ENCODE results near the gene NGF. TPM values are rescaled to one million over a fixed set of nuclear protein-coding genes. Genes with fewer than 3 reads are reported as not detected.
"Not testable (repeated sequence)": the region's sequence is repeated elsewhere in the genome, so short reads cannot be mapped to it uniquely, and the experiment has no call there.

NGF gene
- total RNA-seq = 1 to 10 TPM; 1.8 to 5.3 (median 2.9) TPM
- 10 to 100 TPM in 1 of 2 donors, 1 to 10 TPM in 1; 5.9 to 21.6 TPM for polyA plus RNA-seq
- long read RNA-seq, donor 1, partial matches to known transcripts = 1 of 6 reads
- long read RNA-seq, donor 1, other reads (novel, unspliced or antisense) = 2 of 6 reads
- long read RNA-seq, donor 2, partial matches to known transcripts = 0 of 7 reads
- long read RNA-seq, donor 2, other reads (novel, unspliced or antisense) = 3 of 7 reads
- long read RNA-seq, donor 3, transcript NGF-201 (3 exons, 1,047 nt) = major isoform, 5 of 10 reads
- long read RNA-seq, donor 3, partial matches to known transcripts = 0 of 10 reads
- long read RNA-seq, donor 3, other reads (novel, unspliced or antisense) = 5 of 10 reads

DNA sequence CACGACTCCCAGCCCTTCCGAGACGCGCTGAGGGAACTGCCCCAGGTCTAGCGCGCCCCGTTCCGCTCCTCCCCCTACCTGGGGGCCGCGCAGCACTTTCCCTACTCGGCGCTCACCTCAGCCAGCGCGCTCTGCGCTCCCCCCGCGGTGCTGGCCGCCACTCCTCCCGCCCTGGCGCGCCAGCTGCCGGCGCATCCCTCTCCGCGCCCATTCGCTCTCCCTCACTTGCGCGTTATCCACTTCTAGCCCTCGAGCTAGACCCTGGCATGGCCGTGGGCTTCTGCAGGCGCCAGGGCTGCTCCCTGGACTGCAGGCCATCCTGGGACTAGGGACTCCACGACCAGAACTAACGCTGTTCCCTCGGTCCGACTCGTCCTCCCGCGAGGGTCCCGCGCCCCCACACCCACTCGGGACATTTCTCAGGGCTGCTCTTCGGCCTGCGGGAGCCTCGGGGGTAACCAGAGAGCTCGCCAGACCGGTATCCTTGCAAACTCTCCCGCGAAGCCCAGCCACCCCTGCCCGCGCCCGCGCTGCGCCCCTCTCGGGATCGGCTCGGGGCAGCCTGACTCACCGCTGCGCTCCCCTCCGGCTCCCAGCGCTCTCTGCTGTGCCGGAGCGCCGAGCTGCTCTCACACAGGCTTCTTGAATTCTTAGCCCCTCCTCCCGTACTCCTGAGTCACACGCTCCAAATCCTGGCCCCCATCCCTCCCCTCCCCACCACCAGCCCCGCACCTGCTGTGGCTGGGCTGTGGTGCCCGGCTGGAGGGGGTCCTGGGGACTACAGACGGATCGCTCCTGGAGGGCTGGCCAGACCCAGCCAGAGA, at the start of gene NGF:
NGF (minus strand) TSS at position 617 of the 824 bp plus-strand sequence. CDS start 51,454 bp downstream, outside the sequence.
- Histone ChIP-seq H3K36me3 (no peaks in the 10 kb centered on the region), H3K9me3 (peaks cover 0 to 3% (median 0%) of the 10 kb centered on the region in 11 donors), H3K27ac (peak within 1 kb of the TSS; percentile 33 to 89 (median 82)), H3K27me3 (peaks cover 0 to 33% (median 7%) of the 10 kb centered on the region in 7 donors), H3K4me1 (peaks cover 12 to 76% (median 28%) of the 10 kb centered on the region in 9 donors), H3K4me3 (peak within 1 kb of the TSS; percentile 39 to 87 (median 68))
- ATAC-seq (peak; percentile 81 to 91 (median 86)), DNase-seq (peak; percentile 60 to 64)
- 0 to 1% methylated on average over 69 of the region's 69 CpGs for WGBS, 2 donors
- TF ChIP-seq, protein P1, sequence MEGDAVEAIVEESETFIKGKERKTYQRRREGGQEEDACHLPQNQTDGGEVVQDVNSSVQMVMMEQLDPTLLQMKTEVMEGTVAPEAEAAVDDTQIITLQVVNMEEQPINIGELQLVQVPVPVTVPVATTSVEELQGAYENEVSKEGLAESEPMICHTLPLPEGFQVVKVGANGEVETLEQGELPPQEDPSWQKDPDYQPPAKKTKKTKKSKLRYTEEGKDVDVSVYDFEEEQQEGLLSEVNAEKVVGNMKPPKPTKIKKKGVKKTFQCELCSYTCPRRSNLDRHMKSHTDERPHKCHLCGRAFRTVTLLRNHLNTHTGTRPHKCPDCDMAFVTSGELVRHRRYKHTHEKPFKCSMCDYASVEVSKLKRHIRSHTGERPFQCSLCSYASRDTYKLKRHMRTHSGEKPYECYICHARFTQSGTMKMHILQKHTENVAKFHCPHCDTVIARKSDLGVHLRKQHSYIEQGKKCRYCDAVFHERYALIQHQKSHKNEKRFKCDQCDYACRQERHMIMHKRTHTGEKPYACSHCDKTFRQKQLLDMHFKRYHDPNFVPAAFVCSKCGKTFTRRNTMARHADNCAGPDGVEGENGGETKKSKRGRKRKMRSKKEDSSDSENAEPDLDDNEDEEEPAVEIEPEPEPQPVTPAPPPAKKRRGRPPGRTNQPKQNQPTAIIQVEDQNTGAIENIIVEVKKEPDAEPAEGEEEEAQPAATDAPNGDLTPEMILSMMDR (IDR thresholded peaks at IDR 0.05) = no peak
- intact Hi-C loops (cut with DNase I) = loop anchor here in 4 of 10 donors (5.0 to 10.0 kb wide), 3 partner anchors 193 to 203 kb away; no protein-coding TSS in a partner anchor

DNA sequence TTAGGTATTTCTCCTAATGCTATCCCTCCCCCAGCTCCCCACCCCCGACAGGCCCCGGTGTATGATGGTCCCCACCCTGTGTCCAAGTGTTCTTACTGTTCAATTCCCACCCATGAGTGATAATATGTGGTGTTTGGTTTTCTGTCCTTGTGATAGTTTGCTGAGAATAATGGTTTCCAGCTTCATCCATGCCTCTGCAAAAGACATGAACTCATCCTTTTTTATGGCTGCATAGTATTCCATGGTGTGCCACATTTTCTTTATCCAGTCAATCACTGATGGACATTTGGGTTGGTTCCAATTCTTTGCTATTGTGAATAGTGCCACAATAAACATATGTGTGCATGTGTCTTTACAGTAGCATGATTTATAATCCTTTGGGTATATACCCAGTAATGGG, 45.4 kb upstream of the NGF start:
- WGBS, 2 donors = 95 to 96% methylated on average over 2 of the region's 2 CpGs
- H3K4me1 ChIP-seq; ATAC-seq; intact Hi-C loops (cut with DNase I); H3K4me3 ChIP-seq; H3K27ac ChIP-seq; H3K36me3 ChIP-seq; H3K27me3 ChIP-seq; DNase-seq: not testable (repeated sequence)
- peaks cover 0 to 28% (median 0%) of the 10 kb centered on the region in 11 donors for H3K9me3 ChIP-seq

DNA sequence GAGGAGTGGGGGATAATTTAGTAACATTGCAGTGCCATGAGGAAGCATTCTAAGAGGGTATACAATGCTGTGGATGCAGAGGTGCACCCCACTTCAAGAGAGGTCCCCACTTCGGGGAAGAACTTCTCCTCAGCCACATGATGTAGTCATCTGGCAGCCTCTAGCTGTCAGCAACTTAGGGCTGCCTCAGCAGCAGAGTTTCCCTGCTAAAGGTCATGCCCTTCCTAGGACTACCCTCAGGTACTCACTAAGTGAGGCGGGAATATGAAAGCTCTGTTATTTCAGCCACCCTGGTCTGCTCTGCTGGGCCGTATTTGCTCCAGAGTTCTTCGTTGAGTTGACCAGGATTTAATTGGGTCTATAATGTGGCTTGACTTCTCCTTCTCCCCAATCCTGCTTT, 41.9 kb upstream of the NGF start:
- Histone ChIP-seq H3K4me3 (no peak overlapping the region), H3K36me3 (no peaks in the 10 kb centered on the region), H3K27ac (no peak overlapping the region), H3K4me1 (no peaks in the 10 kb centered on the region), H3K27me3 (no peaks in the 10 kb centered on the region), H3K9me3 (peaks cover 0 to 6% (median 0%) of the 10 kb centered on the region in 11 donors)
- intact Hi-C loops (cut with DNase I) = no loop called here
- DNase-seq = no peak
- 72 to 82% methylated on average over 4 of the region's 4 CpGs for WGBS, 2 donors
- ATAC-seq = peak in 1 of 8 donors; percentile 48
- TF ChIP-seq, protein P1 (IDR thresholded peaks at IDR 0.05) = no peak

DNA sequence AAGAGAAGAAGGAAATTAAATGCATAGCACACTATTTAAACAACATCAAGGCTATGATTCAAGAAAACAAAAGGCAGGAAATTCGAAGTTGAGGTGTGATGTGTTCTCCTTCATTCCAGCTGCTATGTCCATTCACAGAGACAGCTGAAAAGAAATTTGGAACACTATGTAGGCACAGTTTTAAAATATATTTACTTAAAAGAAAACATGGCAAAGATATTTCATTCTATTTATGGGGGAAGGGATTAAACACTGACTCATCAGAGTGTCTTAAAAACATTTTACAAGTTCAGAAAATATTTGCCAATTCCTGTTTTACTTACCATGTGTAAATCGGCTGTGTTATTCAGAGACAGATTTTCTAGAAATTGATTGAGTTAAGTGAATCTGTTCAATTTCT, 39.4 kb upstream of the NGF start:
- Histone ChIP-seq H3K9me3 (no peaks in the 10 kb centered on the region), H3K27me3 (no peaks in the 10 kb centered on the region), H3K4me3 (no peak overlapping the region), H3K4me1 (no peaks in the 10 kb centered on the region), H3K36me3 (no peaks in the 10 kb centered on the region), H3K27ac (no peak overlapping the region)
- 58 to 67% methylated on average over 2 of the region's 2 CpGs for WGBS, 2 donors
- ATAC-seq (no peak), DNase-seq (no peak)
- intact Hi-C loops (cut with DNase I) = no loop called here
- TF ChIP-seq, protein P1 (IDR thresholded peaks at IDR 0.05) = no peak

All from heart right ventricle (tissue), 16 donors.